Activated CD4-positive, alpha-beta T cell treated with anti-CD3 and anti-CD28 coated beads for 48 hours (primary cell): Measurements from ENCODE around the gene HRH1.
"Not testable (repeated sequence)": the region's sequence is repeated elsewhere in the genome, so short reads cannot be mapped to it uniquely, and the experiment has no call there.

Experiments
- DNase-seq: peaks from one replicate; pipeline ENCODE4 v3.0.0-alpha.2; 2020

HRH1 gene

DNA sequence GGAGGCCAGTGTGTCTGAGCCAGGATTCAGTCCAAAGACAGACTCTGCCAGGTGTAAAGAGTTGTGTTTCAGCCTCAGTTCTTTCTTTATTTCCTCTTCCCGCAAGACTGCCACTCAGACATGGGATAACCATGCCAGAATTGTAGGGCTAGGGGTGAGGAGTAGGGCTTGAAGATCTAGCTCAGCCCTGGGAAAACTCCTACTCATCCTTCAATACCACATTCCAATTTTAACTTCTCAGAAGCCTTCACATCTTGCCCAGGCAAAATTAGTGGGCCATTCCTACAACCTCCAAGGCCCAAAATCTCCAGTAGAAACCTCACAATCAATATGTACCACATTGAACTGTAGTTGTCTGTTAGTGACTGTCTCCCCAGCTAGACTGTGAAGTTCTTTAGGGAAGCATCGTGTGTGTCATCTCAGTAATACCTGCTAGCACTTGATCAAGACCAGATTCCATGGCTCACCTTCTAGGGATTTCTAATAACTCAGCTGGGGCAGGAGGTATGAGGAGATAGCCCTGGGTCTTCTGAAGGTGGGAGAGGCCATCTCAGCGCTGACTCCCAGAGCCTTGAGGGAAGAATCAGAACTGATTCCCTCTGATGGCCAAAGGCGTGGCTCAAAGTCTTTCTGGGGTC is 19.7 kb downstream of the HRH1 start:
- no peak for DNase-seq

DNA sequence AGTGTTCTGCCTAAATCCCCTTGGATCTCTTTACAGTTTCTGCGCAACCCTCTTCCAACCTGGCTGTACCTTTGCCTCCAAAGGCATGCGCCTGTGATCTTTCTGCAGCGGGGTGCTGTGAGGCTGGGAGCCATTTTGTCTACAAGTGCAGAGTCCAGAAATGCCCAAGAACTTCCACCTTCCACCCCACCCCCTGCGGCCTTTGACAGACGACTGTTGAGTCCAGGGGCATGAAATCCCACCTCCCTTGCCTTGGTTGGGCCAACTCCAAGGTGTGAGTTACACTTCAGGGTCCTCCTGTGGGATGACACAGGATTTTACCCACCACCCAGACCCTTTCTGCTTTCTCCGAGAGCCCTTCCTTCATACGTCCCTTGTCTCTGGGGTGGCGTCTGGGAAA is 24.1 kb downstream of the HRH1 start:
- DNase-seq, result no peak

DNA sequence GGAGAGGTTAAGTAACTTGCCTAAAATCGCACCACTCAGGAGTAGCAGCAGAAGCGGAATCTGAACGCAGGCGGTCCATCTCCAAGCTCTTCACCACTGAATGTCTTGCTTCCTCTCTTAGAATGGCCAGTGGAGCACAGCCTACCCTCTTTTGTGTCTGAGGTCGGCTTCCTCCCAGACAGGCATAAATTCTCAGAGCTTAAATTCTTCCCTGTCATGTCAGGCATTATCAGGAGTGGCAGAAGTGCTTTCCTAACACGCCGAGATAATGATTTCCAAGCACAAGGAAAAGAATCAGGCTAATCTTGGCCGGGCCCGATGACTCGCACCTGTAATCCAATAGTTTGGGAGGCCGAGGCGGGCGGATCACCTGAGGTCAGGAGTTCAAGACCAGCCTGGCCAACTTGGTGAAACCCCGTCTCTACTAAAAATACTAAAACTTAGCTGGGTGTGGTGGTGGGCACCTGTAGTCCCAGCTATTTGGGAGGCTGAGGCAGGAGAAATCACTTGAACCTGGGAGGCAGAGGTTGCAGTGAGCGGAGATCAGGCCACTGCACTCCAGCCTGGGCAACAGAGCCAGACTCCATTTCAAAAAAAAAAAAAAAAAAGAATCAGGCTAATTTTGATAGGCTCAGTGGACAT is 30.2 kb downstream of the HRH1 start:
- DNase-seq, result not testable (repeated sequence)

DNA sequence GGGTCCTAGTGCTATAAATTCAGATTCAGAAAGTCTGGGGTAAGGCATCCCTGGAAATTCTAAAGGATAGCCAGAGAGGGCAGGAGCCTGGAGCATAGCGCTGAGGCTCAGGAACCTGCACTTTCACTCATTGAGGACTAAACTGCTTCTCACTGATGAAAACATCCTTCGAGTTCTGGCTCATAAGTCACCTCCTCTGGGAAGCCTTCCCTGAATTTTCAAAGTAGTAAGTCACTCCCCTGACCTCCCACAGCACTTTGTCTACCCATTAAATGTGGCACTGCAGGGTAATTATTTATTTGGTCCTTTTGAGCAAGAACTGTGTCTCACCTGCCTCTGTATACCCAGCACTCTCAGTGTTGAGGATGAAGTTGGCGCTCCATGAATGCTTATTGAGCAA is 30.9 kb downstream of the HRH1 start:
- DNase-seq, result no peak

DNA sequence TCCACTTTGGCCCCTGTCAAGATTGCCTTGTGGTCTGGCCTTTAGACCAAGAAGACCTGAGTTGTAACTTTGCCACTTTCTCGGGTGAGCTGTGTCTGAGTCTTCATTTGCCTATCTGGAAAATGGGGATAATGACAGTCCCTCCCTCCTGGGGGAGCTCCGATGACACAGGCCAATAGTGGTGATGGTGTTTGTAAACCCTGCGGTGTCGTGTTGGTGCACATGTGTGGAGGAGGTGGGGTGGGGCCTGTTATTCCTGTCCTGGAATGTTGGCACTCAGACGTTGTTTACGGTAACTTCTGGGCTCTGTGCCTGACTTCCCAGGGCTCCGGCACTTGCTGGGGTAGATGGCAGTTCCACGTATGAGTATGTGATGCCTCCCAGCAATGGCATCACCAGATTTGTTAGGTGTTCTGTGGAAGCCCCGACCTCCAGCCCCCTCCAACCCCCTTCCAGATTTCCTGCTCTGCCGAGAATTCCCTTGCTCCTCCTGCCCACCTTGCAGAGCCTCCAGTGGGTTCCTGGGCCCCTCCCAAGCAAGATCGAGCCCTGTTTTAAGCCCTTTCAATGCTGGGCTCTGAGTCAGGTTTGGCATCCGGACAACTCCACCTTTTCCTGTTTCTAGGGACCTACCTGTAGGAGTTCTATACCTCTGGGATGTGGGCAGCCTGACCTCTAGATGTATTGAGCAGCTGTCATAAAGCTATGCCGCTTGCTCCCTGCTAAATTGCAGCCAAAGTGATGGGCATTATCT is 31.4 kb downstream of the HRH1 start:
- DNase-seq, result no peak

DNA sequence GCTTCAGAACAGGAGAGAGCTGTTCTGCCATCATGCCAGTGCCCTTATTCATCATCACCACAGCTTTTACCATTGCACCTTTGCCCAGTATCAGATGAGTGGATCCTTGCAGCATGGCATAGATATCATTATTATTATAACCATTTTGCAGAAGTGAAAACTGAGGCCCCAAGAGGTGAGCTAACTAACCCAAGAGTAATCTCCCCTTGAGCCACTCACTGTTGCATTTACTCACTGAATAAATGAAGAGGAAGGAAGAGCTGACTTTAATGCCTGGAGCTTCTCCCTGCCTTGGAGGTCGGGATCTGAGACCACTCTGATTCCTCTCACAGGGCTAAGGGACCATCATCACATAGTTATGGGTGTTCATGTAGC is 32.0 kb downstream of the HRH1 start:
- DNase-seq, result no peak

DNA sequence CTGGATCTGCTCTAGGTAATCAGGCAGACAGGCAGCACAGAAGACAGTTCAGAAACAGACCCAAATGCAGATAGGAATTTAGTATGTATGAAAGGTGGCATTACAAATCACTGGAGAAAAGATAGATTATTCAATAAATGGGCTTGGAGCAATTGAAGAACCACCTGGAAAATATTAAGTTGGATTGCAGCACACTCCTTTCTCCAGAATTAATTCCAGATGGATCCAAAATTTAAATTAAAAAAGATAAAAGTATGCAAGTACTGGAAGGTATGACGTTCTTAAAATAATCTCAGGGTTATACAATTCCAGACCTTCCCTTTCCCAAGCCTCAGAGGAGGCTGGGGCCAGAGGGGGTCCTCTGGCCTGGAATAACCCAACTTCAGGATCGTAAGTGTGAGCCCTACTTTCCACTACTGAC is 32.5 kb downstream of the HRH1 start:
- DNase-seq, result no peak

DNA sequence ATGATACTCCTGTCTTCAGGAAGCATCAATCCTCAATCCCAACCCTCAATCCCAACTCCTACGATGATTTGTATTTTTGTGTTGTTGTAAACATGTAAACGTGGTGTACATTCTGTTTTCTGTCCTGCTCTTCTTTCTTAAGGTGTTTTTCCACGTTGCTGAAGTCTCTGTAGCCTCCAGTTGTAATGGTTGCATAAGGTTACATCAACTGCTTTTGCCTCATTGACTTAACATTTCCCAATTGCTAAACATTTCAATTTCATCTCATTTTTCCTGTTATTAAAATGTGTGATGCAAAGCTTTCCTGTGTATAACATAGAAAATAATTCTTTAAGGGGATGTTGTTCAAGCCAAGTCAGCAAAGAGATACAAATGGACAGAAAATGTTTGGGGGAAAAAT is 33.4 kb downstream of the HRH1 start:
- no peak for DNase-seq

- no peak for DNase-seq
Measured at GRCh38 chr3:11188231-11188630, 33.9 kb downstream of the HRH1 start.

DNA sequence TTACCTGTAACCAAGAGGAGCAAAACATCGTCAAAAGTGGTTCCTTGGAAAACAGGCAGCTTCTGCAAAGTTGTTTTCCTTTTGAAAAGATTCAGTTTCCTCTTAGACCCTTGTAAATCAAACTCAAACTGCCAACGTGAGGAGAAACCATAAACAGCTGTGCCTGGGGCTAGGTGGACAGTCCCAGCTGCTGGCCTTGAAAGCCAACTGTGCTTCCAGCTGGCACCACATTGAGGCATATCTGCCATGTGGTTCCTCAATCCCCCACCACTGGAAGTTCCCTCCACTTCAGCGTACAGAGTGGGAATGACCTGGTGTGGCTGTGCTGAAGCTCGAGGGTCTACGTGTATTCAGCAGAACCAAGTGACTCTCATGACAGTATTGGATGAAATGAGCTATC is 40.9 kb downstream of the HRH1 start:
- no peak for DNase-seq

DNA sequence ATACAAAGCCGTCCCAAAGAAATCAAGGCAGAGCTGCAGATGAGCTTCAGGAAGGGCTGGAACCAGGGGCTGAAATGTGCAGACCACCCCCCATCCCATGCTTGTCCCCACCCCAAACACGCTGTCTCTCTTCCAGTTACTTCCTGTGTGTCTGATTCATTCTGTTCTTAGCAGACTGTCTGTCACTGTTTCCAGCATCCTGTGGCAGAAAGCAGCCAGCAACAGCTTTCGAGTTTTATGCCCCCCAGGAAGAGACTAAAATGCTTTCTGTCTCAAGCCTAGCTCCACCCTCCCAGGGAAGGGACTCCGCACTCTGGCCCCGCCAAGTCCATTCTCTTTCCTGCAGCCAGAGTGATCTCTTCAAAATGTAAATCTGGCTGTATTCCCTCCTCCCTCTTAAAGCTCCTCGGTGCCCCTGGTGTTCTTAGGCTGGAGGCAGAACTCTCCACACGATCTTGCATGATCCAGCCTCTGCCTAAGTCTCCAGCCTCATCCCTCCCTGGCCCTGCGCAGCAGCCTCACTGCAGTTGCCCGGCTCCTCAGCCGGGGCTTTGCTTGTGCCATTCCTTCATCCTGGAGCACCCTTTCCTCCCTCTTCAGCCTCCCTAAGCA is 41.5 kb downstream of the HRH1 start:
- peak; percentile 33 for DNase-seq

DNA sequence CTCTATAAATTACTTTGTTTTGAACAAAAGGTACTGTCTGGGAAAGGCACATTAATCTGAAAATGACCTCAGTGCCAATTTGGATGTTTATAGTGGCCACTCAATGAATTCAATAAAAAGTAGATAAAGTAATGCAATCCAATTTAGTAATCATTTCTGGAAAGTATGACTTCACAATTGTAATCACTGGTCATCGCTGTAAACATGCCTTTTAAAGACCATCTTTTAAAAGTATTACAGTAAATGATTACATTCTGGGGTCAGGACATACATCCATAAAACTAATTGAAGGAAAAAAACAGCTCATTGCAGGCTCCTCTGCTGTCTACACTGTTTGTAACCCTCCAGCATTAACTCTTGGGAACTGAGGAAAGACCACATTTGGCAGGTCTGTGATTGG is 43.2 kb downstream of the HRH1 start:
- DNase-seq, result no peak

DNA sequence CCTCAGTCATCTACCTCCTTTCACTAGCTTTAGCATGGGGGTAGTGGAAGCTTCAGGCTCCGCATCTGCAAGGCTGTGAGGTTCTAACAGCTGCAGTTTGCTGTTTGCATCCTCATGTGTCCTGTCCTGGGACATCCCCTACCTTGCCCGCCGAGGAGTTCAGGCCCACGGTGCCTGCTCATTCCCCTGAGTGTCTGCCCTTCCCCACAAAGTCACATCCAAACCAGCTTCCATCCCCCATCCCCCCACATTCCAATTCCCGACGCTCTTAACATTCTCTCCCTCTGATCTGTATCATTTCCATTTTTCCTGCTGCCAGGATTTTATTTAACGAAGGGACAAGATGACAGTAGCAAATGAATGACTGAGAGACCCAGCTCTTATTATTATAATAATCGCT is 43.8 kb downstream of the HRH1 start:
- DNase-seq, result no peak

- DNase-seq, result no peak
Measured at GRCh38 chr3:11198495-11198894, 44.2 kb downstream of the HRH1 start.

- DNase-seq, result no peak
Measured at GRCh38 chr3:11199902-11200845, 45.9 kb downstream of the HRH1 start.

DNA sequence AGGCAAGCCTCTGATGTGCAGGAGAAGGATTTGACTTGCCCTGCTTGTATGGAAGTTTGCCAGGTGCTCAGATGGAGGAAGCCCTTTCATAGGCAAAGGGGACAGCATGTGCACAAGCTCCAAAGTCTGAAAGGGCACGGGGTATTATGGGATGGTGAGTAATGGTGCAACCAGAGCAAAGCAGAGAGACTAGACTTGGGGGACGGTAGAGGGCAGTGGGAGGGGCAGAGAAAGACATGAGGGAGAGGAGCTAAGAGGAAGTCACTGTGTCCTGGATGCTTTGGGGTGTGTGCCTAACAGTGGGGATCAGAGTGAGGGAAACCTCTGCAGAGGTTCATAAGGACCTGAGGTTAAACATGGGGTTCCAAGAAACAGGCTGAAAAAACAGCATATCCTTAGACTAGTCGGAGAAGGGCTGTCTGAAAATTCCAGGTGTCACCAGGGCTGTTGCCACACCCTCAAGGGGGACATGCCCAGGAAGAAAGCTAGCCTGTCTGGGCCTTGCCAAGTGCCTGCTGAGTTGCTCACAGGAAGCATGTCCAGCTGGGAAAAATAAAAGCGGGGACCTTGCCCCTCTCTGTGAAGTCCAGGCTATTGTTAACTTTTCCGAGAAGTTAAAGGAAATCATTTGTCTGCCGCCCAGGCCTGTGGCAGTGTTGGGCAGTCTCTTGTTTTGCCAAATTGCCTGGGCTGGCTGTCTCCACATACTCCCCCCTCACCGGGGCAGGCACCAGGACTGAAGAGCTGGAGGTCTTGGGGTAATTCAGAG is 47.1 kb downstream of the HRH1 start:
- no peak for DNase-seq

DNA sequence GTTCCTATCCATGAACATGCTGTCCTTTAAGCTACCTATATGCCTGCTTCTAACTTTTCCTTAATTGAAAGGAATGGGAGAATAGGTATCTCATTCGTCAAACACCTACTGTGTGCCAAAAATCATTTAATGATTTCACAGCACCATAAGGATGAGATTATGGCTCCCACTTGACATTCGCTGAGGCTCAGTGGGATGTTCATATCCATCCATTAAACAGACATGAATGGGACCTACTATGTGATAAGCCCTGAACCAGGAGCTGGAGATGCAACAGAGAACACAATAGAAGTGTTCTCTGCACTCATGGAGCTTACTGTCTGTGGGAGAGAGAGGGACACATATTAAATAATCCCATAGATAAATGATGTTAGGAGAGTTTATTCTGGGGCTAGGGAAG is 49.7 kb downstream of the HRH1 start:
- DNase-seq, result no peak

DNA sequence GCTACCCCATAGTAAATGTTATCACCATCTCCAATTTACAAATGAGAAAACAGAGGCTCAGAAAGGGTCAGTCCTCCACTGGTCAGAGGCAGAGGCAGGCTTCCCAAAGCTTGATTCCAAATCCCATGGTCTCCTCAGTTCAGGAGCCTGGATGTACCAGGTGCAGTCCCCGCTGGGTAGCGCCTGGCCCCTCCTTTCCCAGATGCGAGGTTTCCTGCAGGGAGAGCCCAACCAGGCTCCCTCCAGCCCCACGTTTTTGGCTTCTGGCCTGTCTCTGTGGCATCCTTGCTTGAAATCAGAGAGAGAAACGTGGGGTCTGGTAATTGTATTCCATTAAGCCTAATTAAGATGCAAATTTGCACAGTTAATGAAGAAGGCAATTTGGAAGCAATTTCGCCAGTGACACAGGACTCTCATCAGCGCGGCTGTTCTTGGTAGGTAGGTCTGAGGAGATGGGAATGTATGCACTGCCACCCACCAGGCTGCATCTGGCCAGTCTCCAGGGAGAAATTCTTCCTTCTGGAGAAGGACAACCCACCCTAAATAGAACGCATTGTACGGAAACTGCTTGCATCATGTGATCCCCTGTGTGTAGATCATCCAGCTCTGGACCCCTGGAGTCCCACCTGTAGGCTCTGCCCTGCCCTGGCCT is 50.5 kb downstream of the HRH1 start:
- no peak for DNase-seq

GRCh38 chr3:11205881-11206280 is 51.6 kb downstream of the HRH1 start:
- DNase-seq, result peak; percentile 13

- DNase-seq, result no peak
Measured at GRCh38 chr3:11206316-11206715, 52.0 kb downstream of the HRH1 start.

DNA sequence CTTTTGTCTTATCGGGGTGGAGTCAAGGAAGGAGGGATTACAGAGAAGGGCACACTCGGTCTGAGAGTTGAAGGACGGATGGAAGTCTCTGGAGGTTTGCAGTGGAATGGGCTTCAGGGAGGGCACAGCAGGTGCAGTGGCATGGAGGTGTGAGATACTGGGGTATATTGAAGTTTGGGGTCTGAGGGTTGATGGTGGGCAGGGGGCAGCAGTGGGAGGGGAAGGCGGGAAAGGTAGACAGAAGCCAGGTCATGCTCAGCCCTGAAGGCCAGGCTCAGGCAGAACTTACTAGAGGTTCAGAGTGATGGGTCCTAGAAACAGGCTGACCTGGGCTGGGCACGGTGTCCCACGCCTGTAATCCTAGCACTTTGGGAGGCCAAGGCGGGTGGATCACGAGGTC is 52.7 kb downstream of the HRH1 start:
- no peak for DNase-seq
